Measurements from ENCODE around the gene FRMD4A.
"Not testable (repeated sequence)": the region's sequence is repeated elsewhere in the genome, so short reads cannot be mapped to it uniquely, and the experiment has no call there.

The FRMD4A gene

GRCh38 chr10:14240253-14241189 lies 90.2 kb downstream of the FRMD4A start:
- no peak for DNase-seq (ENCODE audit: low read depth in 1 of 2, low spot score in 1 of 2)
- TF ChIP-seq REST (IDR thresholded peaks at IDR 0.05; ENCODE audit: insufficient replicate concordance, low read depth) (no peak), POLR2AphosphoS5 (IDR thresholded peaks at IDR 0.05; ENCODE audit: low read depth) (no peak), GABPA (IDR thresholded peaks at IDR 0.05; ENCODE audit: low read depth) (no peak), SPI1 (IDR thresholded peaks at IDR 0.05; ENCODE audit: borderline replicate concordance, low read depth) (no peak)
- TF ChIP-seq, protein P1, sequence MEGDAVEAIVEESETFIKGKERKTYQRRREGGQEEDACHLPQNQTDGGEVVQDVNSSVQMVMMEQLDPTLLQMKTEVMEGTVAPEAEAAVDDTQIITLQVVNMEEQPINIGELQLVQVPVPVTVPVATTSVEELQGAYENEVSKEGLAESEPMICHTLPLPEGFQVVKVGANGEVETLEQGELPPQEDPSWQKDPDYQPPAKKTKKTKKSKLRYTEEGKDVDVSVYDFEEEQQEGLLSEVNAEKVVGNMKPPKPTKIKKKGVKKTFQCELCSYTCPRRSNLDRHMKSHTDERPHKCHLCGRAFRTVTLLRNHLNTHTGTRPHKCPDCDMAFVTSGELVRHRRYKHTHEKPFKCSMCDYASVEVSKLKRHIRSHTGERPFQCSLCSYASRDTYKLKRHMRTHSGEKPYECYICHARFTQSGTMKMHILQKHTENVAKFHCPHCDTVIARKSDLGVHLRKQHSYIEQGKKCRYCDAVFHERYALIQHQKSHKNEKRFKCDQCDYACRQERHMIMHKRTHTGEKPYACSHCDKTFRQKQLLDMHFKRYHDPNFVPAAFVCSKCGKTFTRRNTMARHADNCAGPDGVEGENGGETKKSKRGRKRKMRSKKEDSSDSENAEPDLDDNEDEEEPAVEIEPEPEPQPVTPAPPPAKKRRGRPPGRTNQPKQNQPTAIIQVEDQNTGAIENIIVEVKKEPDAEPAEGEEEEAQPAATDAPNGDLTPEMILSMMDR (IDR thresholded peaks at IDR 0.05; ENCODE audit: insufficient read depth, low read length), result no peak

GRCh38 chr10:14238659-14239058 lies 92.1 kb downstream of the FRMD4A start:
- DNase-seq (ENCODE audit: low read depth in 1 of 2, low spot score in 1 of 2); H3K27ac ChIP-seq (replicated peaks); H3K27me3 ChIP-seq (ENCODE audit: insufficient read depth, poor library complexity, severe bottlenecking); H3K4me3 ChIP-seq (replicated peaks; ENCODE audit: insufficient read depth, low read length): not testable (repeated sequence)

More at GRCh38 chr10:14240253-14241189, 90.2 kb downstream of the FRMD4A start:
- H3K27ac ChIP-seq (replicated peaks), result no peak overlapping the region
- no peaks in the 10 kb centered on the region for H3K27me3 ChIP-seq (ENCODE audit: insufficient read depth, poor library complexity, severe bottlenecking)
- no peak overlapping the region for H3K4me3 ChIP-seq (replicated peaks; ENCODE audit: insufficient read depth, low read length)

- no peaks in the 10 kb centered on the region for H3K27me3 ChIP-seq (ENCODE audit: insufficient read depth, poor library complexity, severe bottlenecking)
- H3K27ac ChIP-seq (replicated peaks), result no peak overlapping the region
- TF ChIP-seq REST (IDR thresholded peaks at IDR 0.05; ENCODE audit: insufficient replicate concordance, low read depth), result no peak
- H3K4me3 ChIP-seq (replicated peaks; ENCODE audit: insufficient read depth, low read length), result no peak overlapping the region
- DNase-seq (ENCODE audit: low read depth in 1 of 2, low spot score in 1 of 2), result no peak
Measured at GRCh38 chr10:14236341-14236740, 94.4 kb downstream of the FRMD4A start.

GRCh38 chr10:14235566-14236195 lies 95.0 kb downstream of the FRMD4A start:
- Histone ChIP-seq H3K4me3 (replicated peaks; ENCODE audit: insufficient read depth, low read length) (no peak overlapping the region), H3K27me3 (ENCODE audit: insufficient read depth, poor library complexity, severe bottlenecking) (no peaks in the 10 kb centered on the region), H3K27ac (replicated peaks) (no peak overlapping the region)
- TF ChIP-seq, protein P1 (IDR thresholded peaks at IDR 0.05; ENCODE audit: insufficient read depth, low read length), result no peak
- TF ChIP-seq SPI1 (IDR thresholded peaks at IDR 0.05; ENCODE audit: borderline replicate concordance, low read depth) (no peak), REST (IDR thresholded peaks at IDR 0.05; ENCODE audit: insufficient replicate concordance, low read depth) (no peak), POLR2AphosphoS5 (IDR thresholded peaks at IDR 0.05; ENCODE audit: low read depth) (no peak), GABPA (IDR thresholded peaks at IDR 0.05; ENCODE audit: low read depth) (no peak)
- DNase-seq (ENCODE audit: low read depth in 1 of 2, low spot score in 1 of 2), result no peak

Measured in HL-60 (cell line).